Breast epithelium (tissue), 3 donors: Measurements from ENCODE around the gene TMEM145.

ENCODE experiments used
- POLR2A ChIP-seq: fragments of 450-650 bp; IDR thresholded peaks from one replicate; pipeline ENCODE4 v1.6.1; 2016; ENCODE audit warnings: antibody characterized with exemption, mild to moderate bottlenecking, moderate library complexity
- POLR2AphosphoS5 ChIP-seq, 3 donors: sonication (generic); formaldehyde crosslinking; IDR thresholded peaks; one replicate each; pipeline ENCODE4 v1.6.1; 2017; ENCODE audit warnings: antibody characterized with exemption in 3 of 3
- TF ChIP-seq, protein P1 (sequence below), 3 donors: fragments of 450-650 bp; IDR thresholded peaks; one replicate each; pipeline ENCODE4 v1.5.1; 2016 to 2017; ENCODE audit warnings: antibody characterized with exemption in 3 of 3, mild to moderate bottlenecking in 3 of 3, moderate library complexity in 3 of 3

- TF ChIP-seq POLR2A (no peak), POLR2AphosphoS5 (IDR thresholded peaks at IDR 0.05) (peak; percentile 80 to 87 (median 81))
- TF ChIP-seq, protein P1, sequence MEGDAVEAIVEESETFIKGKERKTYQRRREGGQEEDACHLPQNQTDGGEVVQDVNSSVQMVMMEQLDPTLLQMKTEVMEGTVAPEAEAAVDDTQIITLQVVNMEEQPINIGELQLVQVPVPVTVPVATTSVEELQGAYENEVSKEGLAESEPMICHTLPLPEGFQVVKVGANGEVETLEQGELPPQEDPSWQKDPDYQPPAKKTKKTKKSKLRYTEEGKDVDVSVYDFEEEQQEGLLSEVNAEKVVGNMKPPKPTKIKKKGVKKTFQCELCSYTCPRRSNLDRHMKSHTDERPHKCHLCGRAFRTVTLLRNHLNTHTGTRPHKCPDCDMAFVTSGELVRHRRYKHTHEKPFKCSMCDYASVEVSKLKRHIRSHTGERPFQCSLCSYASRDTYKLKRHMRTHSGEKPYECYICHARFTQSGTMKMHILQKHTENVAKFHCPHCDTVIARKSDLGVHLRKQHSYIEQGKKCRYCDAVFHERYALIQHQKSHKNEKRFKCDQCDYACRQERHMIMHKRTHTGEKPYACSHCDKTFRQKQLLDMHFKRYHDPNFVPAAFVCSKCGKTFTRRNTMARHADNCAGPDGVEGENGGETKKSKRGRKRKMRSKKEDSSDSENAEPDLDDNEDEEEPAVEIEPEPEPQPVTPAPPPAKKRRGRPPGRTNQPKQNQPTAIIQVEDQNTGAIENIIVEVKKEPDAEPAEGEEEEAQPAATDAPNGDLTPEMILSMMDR (IDR thresholded peaks at IDR 0.05): peak; percentile 88 to 97 (median 88)
Measured at GRCh38 chr19:42279902-42280814, 33.0 kb upstream of the TMEM145 start.
